Endothelial cell of umbilical vein (primary cell): ENCODE data around the gene HOXA11.

Experiments
- EZH2 ChIP-seq: IDR thresholded peaks from 2 replicates; pipeline ENCODE4 v1.6.1; 2012; ENCODE audit warnings: borderline replicate concordance, low read depth, mild to moderate bottlenecking, moderate library complexity, low read length, inconsistent platforms; ENCODE audit not compliant: severe bottlenecking
- FOS ChIP-seq: IDR thresholded peaks from 2 replicates; pipeline ENCODE4 v1.6.1; 2011; ENCODE audit warnings: mild to moderate bottlenecking, low read length, moderate library complexity, borderline replicate concordance; ENCODE audit not compliant: insufficient read depth
- POLR2A ChIP-seq: IDR thresholded peaks from 2 replicates; pipeline ENCODE4 v1.6.1; 2012; ENCODE audit warnings: low read depth, mild to moderate bottlenecking, control low read depth, low read length
- POLR2AphosphoS5 ChIP-seq: IDR thresholded peaks from 2 replicates; pipeline ENCODE4 v1.6.1; 2012; ENCODE audit warnings: low read depth, mild to moderate bottlenecking, control low read depth, low read length, moderate library complexity; ENCODE audit not compliant: insufficient read depth
- TF ChIP-seq, protein P1 (sequence below), 2 donors: IDR thresholded peaks; 1 replicate in 1 of 2; 2 replicates in 1 of 2; pipeline ENCODE4 v1.5.1; 2011; ENCODE audit warnings: low read length in 2 of 2, mild to moderate bottlenecking in 2 of 2, moderate library complexity in 2 of 2, control low read depth in 1 of 2, inconsistent platforms in 1 of 2, low read depth in 1 of 2; ENCODE audit not compliant: insufficient read depth in 1 of 2; ENCODE audit errors: extremely low read depth in 1 of 2
- TF ChIP-seq, protein P2 (sequence below): IDR thresholded peaks from 2 replicates; pipeline ENCODE4 v1.6.1; 2011; ENCODE audit not compliant: insufficient read depth, insufficient read length

GRCh38 chr7:27169658-27170425 is 15.2 kb downstream of the HOXA11 start:
- no peak for TF ChIP-seq EZH2
- TF ChIP-seq, protein P1, sequence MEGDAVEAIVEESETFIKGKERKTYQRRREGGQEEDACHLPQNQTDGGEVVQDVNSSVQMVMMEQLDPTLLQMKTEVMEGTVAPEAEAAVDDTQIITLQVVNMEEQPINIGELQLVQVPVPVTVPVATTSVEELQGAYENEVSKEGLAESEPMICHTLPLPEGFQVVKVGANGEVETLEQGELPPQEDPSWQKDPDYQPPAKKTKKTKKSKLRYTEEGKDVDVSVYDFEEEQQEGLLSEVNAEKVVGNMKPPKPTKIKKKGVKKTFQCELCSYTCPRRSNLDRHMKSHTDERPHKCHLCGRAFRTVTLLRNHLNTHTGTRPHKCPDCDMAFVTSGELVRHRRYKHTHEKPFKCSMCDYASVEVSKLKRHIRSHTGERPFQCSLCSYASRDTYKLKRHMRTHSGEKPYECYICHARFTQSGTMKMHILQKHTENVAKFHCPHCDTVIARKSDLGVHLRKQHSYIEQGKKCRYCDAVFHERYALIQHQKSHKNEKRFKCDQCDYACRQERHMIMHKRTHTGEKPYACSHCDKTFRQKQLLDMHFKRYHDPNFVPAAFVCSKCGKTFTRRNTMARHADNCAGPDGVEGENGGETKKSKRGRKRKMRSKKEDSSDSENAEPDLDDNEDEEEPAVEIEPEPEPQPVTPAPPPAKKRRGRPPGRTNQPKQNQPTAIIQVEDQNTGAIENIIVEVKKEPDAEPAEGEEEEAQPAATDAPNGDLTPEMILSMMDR (IDR thresholded peaks at IDR 0.05; ENCODE audit: extremely low read depth in 1 of 2, insufficient read depth in 1 of 2, low read depth in 1 of 2, low read length in 2 of 2) = no peak
- TF ChIP-seq POLR2AphosphoS5 = no peak
- TF ChIP-seq POLR2A = no peak
- TF ChIP-seq, protein P2, sequence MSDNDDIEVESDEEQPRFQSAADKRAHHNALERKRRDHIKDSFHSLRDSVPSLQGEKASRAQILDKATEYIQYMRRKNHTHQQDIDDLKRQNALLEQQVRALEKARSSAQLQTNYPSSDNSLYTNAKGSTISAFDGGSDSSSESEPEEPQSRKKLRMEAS = no peak
- no peak for TF ChIP-seq FOS
